HepG2 (cell line): ENCODE results near the gene BLOC1S4. TPM values are rescaled to one million over a fixed set of nuclear protein-coding genes. Genes with fewer than 3 reads are reported as not detected.
A peak's percentile ranks its signal among the peaks of the same experiment; 100 is the strongest.

ENCODE experiments used
- GTF3A ChIP-seq: sonication (generic); formaldehyde crosslinking; conservative IDR thresholded peaks from 2 replicates; pipeline ENCODE4 v1.4.0; 2020; ENCODE audit warnings: mild to moderate bottlenecking, missing genetic modification reagents
- HNRNPUL1 ChIP-seq: fragments of 200-400 bp; formaldehyde crosslinking; IDR thresholded peaks from 2 replicates; pipeline ENCODE4 v1.6.1; 2017; ENCODE audit warnings: low read depth, mild to moderate bottlenecking, low read length, moderate library complexity
- ISX ChIP-seq: sonication (generic); formaldehyde crosslinking; conservative IDR thresholded peaks from 2 replicates; pipeline ENCODE4 v1.5.0; 2020; ENCODE audit warnings: missing genetic modification reagents
- KMT2A ChIP-seq: sonication (generic); formaldehyde crosslinking; IDR thresholded peaks from 2 replicates; pipeline ENCODE4 v1.4.0; 2020; ENCODE audit warnings: missing genetic modification reagents
- MXI1 ChIP-seq: IDR thresholded peaks from 3 replicates; pipeline ENCODE4 v1.6.1; 2012; ENCODE audit warnings: low read depth, low read length, inconsistent platforms, borderline replicate concordance
- NCOA1 ChIP-seq: sonication (generic); formaldehyde crosslinking; IDR thresholded peaks from 2 replicates; pipeline ENCODE4 v1.9.0; 2021; ENCODE audit warnings: missing genetic modification reagents
- TBL1XR1 ChIP-seq: fragments of 150-350 bp; IDR thresholded peaks from 2 replicates; pipeline ENCODE4 v1.6.1; 2014; ENCODE audit warnings: borderline replicate concordance, low read length; ENCODE audit not compliant: partially characterized antibody
- TCF12 ChIP-seq, 2 experiments: fragments of 450-650 bp in 1 of 2; sonication (generic) in 1 of 2; formaldehyde crosslinking in 1 of 2; IDR thresholded peaks; 2 replicates each; pipeline versions ENCODE4 v1.6.1 to v1.8.0; 2017 to 2022; ENCODE audit warnings: antibody characterized with exemption in 1 of 2, mild to moderate bottlenecking in 1 of 2, missing genetic modification reagents in 1 of 2, moderate library complexity in 1 of 2
- ZBTB42 ChIP-seq: sonication (generic); formaldehyde crosslinking; IDR thresholded peaks from 2 replicates; pipeline ENCODE4 v1.5.0; 2020; ENCODE audit warnings: mild to moderate bottlenecking, missing genetic modification reagents
- ZKSCAN5 ChIP-seq: sonication (generic); formaldehyde crosslinking; IDR thresholded peaks from 2 replicates; pipeline ENCODE4 v1.5.1; 2020; ENCODE audit warnings: mild to moderate bottlenecking, missing genetic modification reagents
- ZNF138 ChIP-seq: sonication (generic); formaldehyde crosslinking; IDR thresholded peaks from 2 replicates; pipeline ENCODE4 v1.5.0; 2020; ENCODE audit warnings: mild to moderate bottlenecking, low read depth, missing genetic modification reagents
- ZNF274 ChIP-seq: sonication (generic); formaldehyde crosslinking; IDR thresholded peaks from 2 replicates; pipeline ENCODE4 v1.5.1; 2020; ENCODE audit warnings: mild to moderate bottlenecking, missing genetic modification reagents
- ZNF616 ChIP-seq: sonication (generic); formaldehyde crosslinking; IDR thresholded peaks from 2 replicates; pipeline ENCODE4 v1.5.0; 2020; ENCODE audit warnings: low read depth, mild to moderate bottlenecking, missing genetic modification reagents
- ZNF883 ChIP-seq: sonication (generic); formaldehyde crosslinking; IDR thresholded peaks from 2 replicates; pipeline ENCODE4 v1.5.1; 2020; ENCODE audit warnings: mild to moderate bottlenecking, missing genetic modification reagents; ENCODE audit errors: not compliant biosample characterization
- polyA plus RNA-seq, 8 experiments: library from polyadenylated mRNA; depleted of rRNA in 3 of 8; stranded (reverse) in 7 of 8; unstranded in 1 of 8; fragments of >200 nt; fragmentation: Illumina TruSeq in 4 of 8; extraction: Trizol in 4 of 8; gene quantifications; 2 replicates each; pipeline versions ENCODE4 v1.2.1 to v1.2.3, GENCODE V29; 2011 to 2016; ENCODE audit warnings: low read depth in 4 of 8, missing spikeins in 1 of 8, mixed read lengths in 1 of 8; ENCODE audit not compliant: insufficient read depth in 1 of 8
- total RNA-seq, 5 experiments: library from RNA; depleted of rRNA; stranded (reverse); fragments of >200 nt; fragmentation: Illumina TruSeq; extraction: Trizol; gene quantifications; 2 replicates each; pipeline ENCODE4 v1.2.3, GENCODE V29; 2016; ENCODE audit warnings: low read depth in 1 of 5
- TF ChIP-seq, protein P1 (sequence below): sonication (generic); formaldehyde crosslinking; IDR thresholded peaks from 2 replicates; pipeline ENCODE4 v1.4.0; 2020; ENCODE audit warnings: missing genetic modification reagents
- TF ChIP-seq, protein P2 (sequence below): sonication (generic); formaldehyde crosslinking; conservative IDR thresholded peaks from 2 replicates; pipeline ENCODE4 v1.4.0; 2020; ENCODE audit warnings: missing genetic modification reagents
- TF ChIP-seq, protein P3 (sequence below): sonication (generic); formaldehyde crosslinking; IDR thresholded peaks from 2 replicates; pipeline ENCODE4 v1.4.0; 2020; ENCODE audit warnings: missing genetic modification reagents
- TF ChIP-seq, protein P4 (sequence below): sonication (generic); formaldehyde crosslinking; IDR thresholded peaks from 2 replicates; pipeline ENCODE4 v1.8.0; 2023; ENCODE audit warnings: mild to moderate bottlenecking, missing genetic modification reagents
- TF ChIP-seq, protein P5 (sequence below): IDR thresholded peaks from 2 replicates; pipeline ENCODE4 v1.6.1; 2016; ENCODE audit warnings: low read depth, borderline replicate concordance
- TF ChIP-seq, protein P6 (sequence below): sonication (generic); formaldehyde crosslinking; IDR thresholded peaks from 2 replicates; pipeline ENCODE4 v1.4.0; 2020; ENCODE audit warnings: missing genetic modification reagents

BLOC1S4 gene
- total and polyA plus RNA-seq, 2 of the 13 experiments (the other 11 are each of a cell fraction or from before 2014, with no cell fraction given): 15.5 to 20.9 TPM

DNA sequence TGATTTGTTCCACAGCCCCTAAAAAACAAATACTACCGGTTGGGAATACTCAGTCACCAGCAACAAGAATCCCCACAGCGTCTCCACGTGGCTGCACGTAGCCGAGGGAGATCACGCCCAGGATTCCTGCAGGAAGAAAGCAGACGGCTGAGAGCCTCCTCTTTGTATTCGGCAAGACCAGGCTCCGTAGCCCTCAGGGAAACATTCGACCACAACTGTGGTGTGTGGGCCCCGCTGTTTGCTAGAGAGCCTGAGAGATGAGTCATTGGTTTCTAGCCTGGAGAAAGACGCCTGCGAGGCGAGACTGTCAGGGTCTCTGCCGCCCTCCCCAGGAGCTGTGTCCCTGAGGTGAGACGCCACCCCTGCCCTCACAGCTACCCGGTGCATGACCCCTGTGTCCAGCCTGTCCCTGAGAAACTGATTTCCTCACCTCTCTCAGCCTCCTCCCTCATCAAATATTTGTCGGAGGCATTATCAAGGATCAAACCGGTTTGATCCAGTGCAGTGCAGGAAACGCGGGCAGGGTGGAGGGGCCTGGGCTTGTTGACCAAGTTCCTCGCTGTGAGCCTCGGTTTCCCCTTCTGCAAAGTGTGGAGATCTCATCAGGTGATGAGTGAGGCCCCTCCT lies 27.0 kb upstream of the BLOC1S4 start (continued):
- TF ChIP-seq ZNF616 (CRISPR knock-in tag) (peak; percentile 67; the same call in 1 of the 2 replicates), MXI1 (peak; percentile 86; the same call in 2 of the 3 replicates), ISX (no peak), ZBTB42 (no peak), HNRNPUL1 (no peak), TBL1XR1 (no peak), ZKSCAN5 (CRISPR knock-in tag) (0 out of 2 replicates have a peak, but pooled peaks have one; percentile 40), ZNF138 (CRISPR knock-in tag) (no peak), KMT2A (CRISPR knock-in tag) (no peak; the same call in 1 of the 2 replicates), NCOA1 (no peak), TCF12 (IDR thresholded peaks at IDR 0.05) (no peak), TCF12 (CRISPR knock-in tag; IDR thresholded peaks at IDR 0.05) (no peak), ZNF274 (CRISPR knock-in tag) (no peak), ZNF883 (CRISPR knock-in tag) (no peak), GTF3A (CRISPR knock-in tag) (no peak)
- TF ChIP-seq, protein P1, sequence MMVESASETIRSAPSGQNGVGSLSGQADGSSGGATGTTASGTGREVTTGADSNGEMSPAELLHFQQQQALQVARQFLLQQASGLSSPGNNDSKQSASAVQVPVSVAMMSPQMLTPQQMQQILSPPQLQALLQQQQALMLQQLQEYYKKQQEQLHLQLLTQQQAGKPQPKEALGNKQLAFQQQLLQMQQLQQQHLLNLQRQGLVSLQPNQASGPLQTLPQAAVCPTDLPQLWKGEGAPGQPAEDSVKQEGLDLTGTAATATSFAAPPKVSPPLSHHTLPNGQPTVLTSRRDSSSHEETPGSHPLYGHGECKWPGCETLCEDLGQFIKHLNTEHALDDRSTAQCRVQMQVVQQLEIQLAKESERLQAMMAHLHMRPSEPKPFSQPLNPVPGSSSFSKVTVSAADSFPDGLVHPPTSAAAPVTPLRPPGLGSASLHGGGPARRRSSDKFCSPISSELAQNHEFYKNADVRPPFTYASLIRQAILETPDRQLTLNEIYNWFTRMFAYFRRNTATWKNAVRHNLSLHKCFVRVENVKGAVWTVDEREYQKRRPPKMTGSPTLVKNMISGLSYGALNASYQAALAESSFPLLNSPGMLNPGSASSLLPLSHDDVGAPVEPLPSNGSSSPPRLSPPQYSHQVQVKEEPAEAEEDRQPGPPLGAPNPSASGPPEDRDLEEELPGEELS (CRISPR knock-in tag): peak; percentile 44
- TF ChIP-seq, protein P2, sequence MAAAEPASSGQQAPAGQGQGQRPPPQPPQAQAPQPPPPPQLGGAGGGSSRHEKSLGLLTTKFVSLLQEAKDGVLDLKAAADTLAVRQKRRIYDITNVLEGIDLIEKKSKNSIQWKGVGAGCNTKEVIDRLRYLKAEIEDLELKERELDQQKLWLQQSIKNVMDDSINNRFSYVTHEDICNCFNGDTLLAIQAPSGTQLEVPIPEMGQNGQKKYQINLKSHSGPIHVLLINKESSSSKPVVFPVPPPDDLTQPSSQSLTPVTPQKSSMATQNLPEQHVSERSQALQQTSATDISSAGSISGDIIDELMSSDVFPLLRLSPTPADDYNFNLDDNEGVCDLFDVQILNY (CRISPR knock-in tag): no peak
- TF ChIP-seq, protein P3, sequence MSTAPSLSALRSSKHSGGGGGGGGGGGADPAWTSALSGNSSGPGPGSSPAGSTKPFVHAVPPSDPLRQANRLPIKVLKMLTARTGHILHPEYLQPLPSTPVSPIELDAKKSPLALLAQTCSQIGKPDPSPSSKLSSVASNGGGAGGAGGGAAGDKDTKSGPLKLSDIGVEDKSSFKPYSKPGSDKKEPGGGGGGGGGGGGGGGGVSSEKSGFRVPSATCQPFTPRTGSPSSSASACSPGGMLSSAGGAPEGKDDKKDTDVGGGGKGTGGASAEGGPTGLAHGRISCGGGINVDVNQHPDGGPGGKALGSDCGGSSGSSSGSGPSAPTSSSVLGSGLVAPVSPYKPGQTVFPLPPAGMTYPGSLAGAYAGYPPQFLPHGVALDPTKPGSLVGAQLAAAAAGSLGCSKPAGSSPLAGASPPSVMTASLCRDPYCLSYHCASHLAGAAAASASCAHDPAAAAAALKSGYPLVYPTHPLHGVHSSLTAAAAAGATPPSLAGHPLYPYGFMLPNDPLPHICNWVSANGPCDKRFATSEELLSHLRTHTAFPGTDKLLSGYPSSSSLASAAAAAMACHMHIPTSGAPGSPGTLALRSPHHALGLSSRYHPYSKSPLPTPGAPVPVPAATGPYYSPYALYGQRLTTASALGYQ (CRISPR knock-in tag): 0 out of 2 replicates have a peak, but pooled peaks have one; percentile 37
- TF ChIP-seq, protein P4, sequence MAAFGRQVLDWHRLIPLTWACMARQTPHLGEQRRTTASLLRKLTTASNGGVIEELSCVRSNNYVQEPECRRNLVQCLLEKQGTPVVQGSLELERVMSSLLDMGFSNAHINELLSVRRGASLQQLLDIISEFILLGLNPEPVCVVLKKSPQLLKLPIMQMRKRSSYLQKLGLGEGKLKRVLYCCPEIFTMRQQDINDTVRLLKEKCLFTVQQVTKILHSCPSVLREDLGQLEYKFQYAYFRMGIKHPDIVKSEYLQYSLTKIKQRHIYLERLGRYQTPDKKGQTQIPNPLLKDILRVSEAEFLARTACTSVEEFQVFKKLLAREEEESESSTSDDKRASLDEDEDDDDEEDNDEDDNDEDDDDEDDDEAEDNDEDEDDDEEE: no peak
- TF ChIP-seq, protein P5, sequence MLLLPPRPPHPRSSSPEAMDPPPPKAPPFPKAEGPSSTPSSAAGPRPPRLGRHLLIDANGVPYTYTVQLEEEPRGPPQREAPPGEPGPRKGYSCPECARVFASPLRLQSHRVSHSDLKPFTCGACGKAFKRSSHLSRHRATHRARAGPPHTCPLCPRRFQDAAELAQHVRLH: no peak; the same call in 1 of the 2 replicates
- TF ChIP-seq, protein P6, sequence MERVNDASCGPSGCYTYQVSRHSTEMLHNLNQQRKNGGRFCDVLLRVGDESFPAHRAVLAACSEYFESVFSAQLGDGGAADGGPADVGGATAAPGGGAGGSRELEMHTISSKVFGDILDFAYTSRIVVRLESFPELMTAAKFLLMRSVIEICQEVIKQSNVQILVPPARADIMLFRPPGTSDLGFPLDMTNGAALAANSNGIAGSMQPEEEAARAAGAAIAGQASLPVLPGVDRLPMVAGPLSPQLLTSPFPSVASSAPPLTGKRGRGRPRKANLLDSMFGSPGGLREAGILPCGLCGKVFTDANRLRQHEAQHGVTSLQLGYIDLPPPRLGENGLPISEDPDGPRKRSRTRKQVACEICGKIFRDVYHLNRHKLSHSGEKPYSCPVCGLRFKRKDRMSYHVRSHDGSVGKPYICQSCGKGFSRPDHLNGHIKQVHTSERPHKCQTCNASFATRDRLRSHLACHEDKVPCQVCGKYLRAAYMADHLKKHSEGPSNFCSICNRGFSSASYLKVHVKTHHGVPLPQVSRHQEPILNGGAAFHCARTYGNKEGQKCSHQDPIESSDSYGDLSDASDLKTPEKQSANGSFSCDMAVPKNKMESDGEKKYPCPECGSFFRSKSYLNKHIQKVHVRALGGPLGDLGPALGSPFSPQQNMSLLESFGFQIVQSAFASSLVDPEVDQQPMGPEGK (CRISPR knock-in tag): peak; percentile 66; the same call in 1 of the 2 replicates
